IPS-20b (cell line): ENCODE measurements around the gene NACC1.

Source experiments
- H3K27ac ChIP-seq: one replicate; pipeline ENCODE4 v1.5.1; 2013; ENCODE audit warnings: low read length
- H3K27me3 ChIP-seq: 2 replicates; pipeline ENCODE4 v1.6.1; 2013; ENCODE audit warnings: mild to moderate bottlenecking, low read length, inconsistent platforms; ENCODE audit not compliant: insufficient read depth
- H3K36me3 ChIP-seq: 2 replicates; pipeline ENCODE4 v1.6.1; 2013; ENCODE audit warnings: low read depth, mild to moderate bottlenecking, inconsistent platforms, low read length, moderate library complexity; ENCODE audit not compliant: insufficient read depth
- H3K4me1 ChIP-seq: 2 replicates; pipeline ENCODE4 v1.6.1; 2013; ENCODE audit warnings: mild to moderate bottlenecking, control low read depth, inconsistent platforms, low read length, moderate library complexity; ENCODE audit not compliant: insufficient read depth
- H3K4me3 ChIP-seq: 2 replicates; pipeline ENCODE4 v1.5.1; 2013; ENCODE audit warnings: mild to moderate bottlenecking, low read length, inconsistent platforms
- H3K9ac ChIP-seq: 2 replicates; pipeline ENCODE4 v1.6.1; 2013; ENCODE audit warnings: low read depth, mild to moderate bottlenecking, inconsistent platforms, low read length, moderate library complexity
- H3K9me3 ChIP-seq: 2 replicates; pipeline ENCODE4 v1.6.1; 2013; ENCODE audit warnings: mild to moderate bottlenecking, low read depth, low read length, inconsistent platforms; ENCODE audit not compliant: insufficient read depth

Gene NACC1

GRCh38 chr19:13130886-13131490 is 12.9 kb downstream of the NACC1 start:
- peaks cover 34% of the 10 kb centered on the region for H3K36me3 ChIP-seq
- no peaks in the 10 kb centered on the region; the same call in 1 of the 2 replicates for H3K9me3 ChIP-seq
- no peaks in the 10 kb centered on the region for H3K4me1 ChIP-seq
- H3K9ac ChIP-seq: no peak overlapping the region
- H3K27me3 ChIP-seq: no peaks in the 10 kb centered on the region
- no peak overlapping the region for H3K27ac ChIP-seq
- no peak overlapping the region for H3K4me3 ChIP-seq

- Histone ChIP-seq H3K27ac (no peak overlapping the region), H3K9ac (no peak overlapping the region), H3K4me3 (no peak overlapping the region), H3K27me3 (no peaks in the 10 kb centered on the region), H3K9me3 (no peaks in the 10 kb centered on the region; the same call in 1 of the 2 replicates), H3K4me1 (no peaks in the 10 kb centered on the region), H3K36me3 (peaks cover 41% of the 10 kb centered on the region)
These were observed 14.6 kb downstream of the NACC1 start for GRCh38 chr19:13132471-13133180.

GRCh38 chr19:13133241-13133870 is 15.3 kb downstream of the NACC1 start:
- H3K9ac ChIP-seq: no peak overlapping the region
- peaks cover 48% of the 10 kb centered on the region for H3K36me3 ChIP-seq
- H3K27me3 ChIP-seq: no peaks in the 10 kb centered on the region
- H3K4me1 ChIP-seq: no peaks in the 10 kb centered on the region
- H3K4me3 ChIP-seq: no peak overlapping the region
- no peaks in the 10 kb centered on the region; the same call in 1 of the 2 replicates for H3K9me3 ChIP-seq
- H3K27ac ChIP-seq: no peak overlapping the region

GRCh38 chr19:13134626-13135025 is 16.6 kb downstream of the NACC1 start:
- no peaks in the 10 kb centered on the region for H3K9me3 ChIP-seq
- no peak overlapping the region for H3K9ac ChIP-seq
- peaks cover 55% of the 10 kb centered on the region for H3K36me3 ChIP-seq
- no peaks in the 10 kb centered on the region for H3K4me1 ChIP-seq
- H3K4me3 ChIP-seq: no peak overlapping the region
- no peak overlapping the region for H3K27ac ChIP-seq
- H3K27me3 ChIP-seq: no peaks in the 10 kb centered on the region

GRCh38 chr19:13135068-13136062 is 17.3 kb downstream of the NACC1 start:
- no peaks in the 10 kb centered on the region for H3K27me3 ChIP-seq
- no peak overlapping the region for H3K9ac ChIP-seq
- no peaks in the 10 kb centered on the region for H3K4me1 ChIP-seq
- H3K9me3 ChIP-seq: no peaks in the 10 kb centered on the region
- no peak overlapping the region for H3K4me3 ChIP-seq
- H3K36me3 ChIP-seq: peaks cover 55% of the 10 kb centered on the region
- H3K27ac ChIP-seq: no peak overlapping the region

- H3K27ac ChIP-seq: no peak overlapping the region
- H3K9ac ChIP-seq: no peak overlapping the region
- no peaks in the 10 kb centered on the region for H3K4me1 ChIP-seq
- no peak overlapping the region for H3K4me3 ChIP-seq
- no peaks in the 10 kb centered on the region for H3K9me3 ChIP-seq
- no peaks in the 10 kb centered on the region for H3K27me3 ChIP-seq
- H3K36me3 ChIP-seq: peaks cover 55% of the 10 kb centered on the region
These were observed 19.3 kb downstream of the NACC1 start for GRCh38 chr19:13137290-13137794.

GRCh38 chr19:13138171-13138915 is 20.3 kb downstream of the NACC1 start:
- no peaks in the 10 kb centered on the region for H3K9me3 ChIP-seq
- no peaks in the 10 kb centered on the region for H3K4me1 ChIP-seq
- no peak overlapping the region for H3K4me3 ChIP-seq
- H3K36me3 ChIP-seq: peaks cover 54% of the 10 kb centered on the region
- H3K27ac ChIP-seq: no peak overlapping the region
- no peak overlapping the region for H3K9ac ChIP-seq
- H3K27me3 ChIP-seq: no peaks in the 10 kb centered on the region

- Histone ChIP-seq H3K36me3 (peaks cover 49% of the 10 kb centered on the region), H3K9me3 (no peaks in the 10 kb centered on the region), H3K27me3 (no peaks in the 10 kb centered on the region), H3K4me1 (no peaks in the 10 kb centered on the region), H3K4me3 (no peak overlapping the region), H3K27ac (no peak overlapping the region), H3K9ac (no peak overlapping the region)
These were observed 20.8 kb downstream of the NACC1 start for GRCh38 chr19:13138916-13139198.

- H3K9me3 ChIP-seq: no peaks in the 10 kb centered on the region
- H3K36me3 ChIP-seq: peaks cover 51% of the 10 kb centered on the region
- H3K4me1 ChIP-seq: no peaks in the 10 kb centered on the region
- no peak overlapping the region for H3K4me3 ChIP-seq
- H3K9ac ChIP-seq: no peak overlapping the region
- no peaks in the 10 kb centered on the region for H3K27me3 ChIP-seq
- no peak overlapping the region for H3K27ac ChIP-seq
These were observed 21.7 kb downstream of the NACC1 start for GRCh38 chr19:13139633-13140311.

- Histone ChIP-seq H3K36me3 (peaks cover 9% of the 10 kb centered on the region), H3K9ac (no peak overlapping the region), H3K27ac (no peak overlapping the region), H3K27me3 (no peaks in the 10 kb centered on the region), H3K4me1 (no peaks in the 10 kb centered on the region), H3K9me3 (no peaks in the 10 kb centered on the region), H3K4me3 (no peak overlapping the region)
These were observed 28.9 kb downstream of the NACC1 start for GRCh38 chr19:13146763-13147563.
